GM21529 (cell line): Measurements from ENCODE around the gene EBF3.

Experiments
- ATAC-seq: cut with Tn5 transposase; IDR thresholded peaks from one replicate; pipeline ENCODE4 v1.9.1; 2021; ENCODE audit not compliant: unreplicated experiment

The EBF3 gene

DNA sequence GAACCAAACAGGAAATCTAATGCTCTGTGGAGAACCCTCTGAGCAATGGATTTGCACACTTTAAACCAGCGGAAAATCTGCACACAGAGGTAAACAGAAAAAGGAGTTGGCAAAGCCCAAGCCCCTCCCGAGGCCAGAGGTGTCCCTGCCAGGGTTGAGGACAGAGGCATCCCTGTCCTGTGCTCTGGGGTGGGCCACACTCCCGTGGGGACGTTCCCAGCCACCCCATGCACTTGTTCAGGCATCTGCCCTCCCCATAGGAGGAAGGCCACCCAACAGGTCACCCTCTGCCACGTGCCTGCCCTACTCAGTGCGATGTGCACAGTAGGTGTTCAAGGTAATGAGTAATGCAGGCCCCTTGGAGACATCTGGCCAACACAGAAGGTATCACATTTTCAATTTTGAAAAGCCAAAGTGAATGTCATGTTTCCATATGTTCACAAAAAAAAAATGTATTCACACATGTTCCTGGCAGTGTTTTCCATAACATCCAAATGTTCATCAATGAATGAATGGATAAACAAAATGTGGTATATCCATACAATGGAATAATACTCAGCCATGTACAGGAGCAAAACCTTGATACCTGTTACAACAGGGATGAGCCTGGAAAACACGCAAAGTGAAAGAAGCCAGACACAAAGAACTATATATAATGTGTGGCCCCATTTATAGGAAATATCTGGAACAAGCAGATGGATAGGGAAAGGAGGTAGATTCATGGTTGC is 108.1 kb downstream of the EBF3 start:
- ATAC-seq: no peak

DNA sequence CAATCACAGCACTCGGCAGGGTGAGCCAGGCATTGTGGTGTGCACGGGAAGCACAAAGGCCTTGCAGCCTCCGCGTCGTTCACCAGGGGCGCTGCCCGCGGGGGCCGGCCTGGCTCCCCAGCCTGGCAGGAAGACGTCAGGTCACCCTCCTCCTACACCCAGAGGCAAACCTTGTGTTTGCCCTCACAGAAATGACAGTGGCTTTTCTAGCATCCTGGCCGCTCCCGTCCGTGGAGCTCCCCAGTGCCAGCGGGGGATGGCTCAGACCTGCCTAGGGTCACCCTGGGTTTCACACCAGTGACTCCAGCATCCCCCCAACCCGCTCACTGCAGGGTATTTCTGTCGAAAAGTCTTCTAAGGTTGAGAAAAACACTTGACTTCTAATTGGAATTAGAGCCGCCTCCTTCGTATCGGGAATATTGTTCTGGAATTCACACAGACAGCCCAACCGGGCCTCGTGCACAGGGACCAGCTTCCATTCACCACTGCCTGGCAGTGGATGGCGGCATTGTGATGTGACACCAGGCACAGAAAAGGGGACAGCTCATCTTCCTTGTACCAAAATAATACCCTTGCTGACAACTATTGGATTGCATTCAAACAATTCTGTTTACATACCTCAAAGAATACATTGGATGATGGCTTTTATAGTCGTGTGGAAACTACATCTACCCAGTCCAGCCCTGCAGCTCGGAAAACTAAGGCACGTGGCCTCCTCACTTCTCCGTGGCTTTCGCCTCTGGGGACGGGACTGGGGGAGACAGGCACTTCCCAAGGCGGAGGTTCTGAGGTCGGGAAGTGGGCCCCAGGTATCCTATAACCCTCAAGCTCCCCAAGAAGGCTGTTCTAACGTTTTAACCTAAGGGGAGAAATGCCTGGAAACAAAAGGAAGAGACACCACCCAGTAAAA is 109.0 kb downstream of the EBF3 start:
- no peak for ATAC-seq

DNA sequence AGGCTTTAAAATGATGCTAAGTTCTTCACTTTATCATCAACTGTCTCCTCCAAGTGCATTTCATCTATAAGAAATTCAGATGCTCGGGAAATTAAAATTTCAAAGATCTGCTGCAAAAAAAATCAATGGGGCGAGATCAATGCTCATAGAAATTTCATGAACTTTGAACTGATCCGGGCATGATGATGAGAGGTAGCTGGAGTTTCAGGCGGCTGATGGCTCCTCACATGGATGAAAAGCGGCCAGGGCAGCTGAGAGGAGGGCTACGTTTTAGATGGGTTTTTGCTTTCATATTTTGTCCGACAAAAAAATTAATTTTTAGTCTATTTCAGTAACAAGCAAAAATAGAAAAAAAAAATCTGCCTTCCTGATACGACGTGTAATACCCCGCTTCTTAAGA is 109.9 kb downstream of the EBF3 start:
- ATAC-seq: no peak

DNA sequence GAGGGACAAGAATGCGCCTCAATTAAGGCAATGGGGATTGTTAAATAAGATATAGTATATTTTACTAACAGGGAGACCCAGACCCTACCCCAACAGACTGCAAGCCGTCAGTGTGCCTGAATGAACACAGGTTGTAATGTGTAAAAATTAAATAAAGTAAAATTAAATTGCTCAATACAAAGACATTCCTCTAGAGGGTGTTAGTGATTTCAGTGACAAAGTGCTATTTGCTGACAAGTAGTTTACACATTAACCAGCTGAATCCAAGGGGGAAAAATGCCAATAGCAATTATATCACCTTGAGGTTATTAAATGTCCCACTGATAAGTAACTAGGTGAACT is 110.5 kb downstream of the EBF3 start:
- ATAC-seq: no peak

DNA sequence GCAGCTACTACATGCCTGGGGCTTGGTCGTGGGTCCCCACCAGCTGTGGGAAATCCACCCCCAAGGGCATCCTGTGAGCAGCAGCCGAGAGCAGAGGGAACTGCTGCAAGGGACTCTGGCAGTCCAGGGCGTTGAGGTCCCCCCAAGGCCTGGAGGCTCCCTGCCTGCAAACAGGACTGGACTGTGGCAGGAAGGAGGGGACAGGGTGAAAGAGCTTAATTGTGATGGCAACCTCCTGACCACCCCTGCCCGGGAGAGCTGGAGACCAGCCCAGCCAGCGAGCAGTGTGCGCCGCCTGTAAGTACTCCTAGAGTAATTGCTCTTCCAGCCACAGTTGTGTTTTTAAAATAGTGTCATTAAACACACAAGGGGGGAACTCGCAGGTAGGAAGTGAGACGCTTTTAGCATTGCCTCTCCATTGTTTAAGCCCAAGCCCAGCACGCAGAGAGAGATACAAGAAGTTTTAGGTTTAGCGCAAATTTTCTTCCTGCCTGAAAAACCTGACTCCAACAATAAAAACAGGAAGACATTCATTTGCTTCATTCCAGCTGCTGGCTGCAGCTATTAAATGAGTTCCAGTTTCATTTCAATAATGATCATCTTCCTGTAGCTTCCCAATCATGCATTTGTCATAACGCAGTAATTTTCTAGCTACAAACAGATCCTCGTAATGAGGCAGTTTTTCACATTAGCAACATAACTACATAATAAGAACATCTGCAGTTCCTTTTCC is 111.1 kb downstream of the EBF3 start:
- ATAC-seq: no peak

DNA sequence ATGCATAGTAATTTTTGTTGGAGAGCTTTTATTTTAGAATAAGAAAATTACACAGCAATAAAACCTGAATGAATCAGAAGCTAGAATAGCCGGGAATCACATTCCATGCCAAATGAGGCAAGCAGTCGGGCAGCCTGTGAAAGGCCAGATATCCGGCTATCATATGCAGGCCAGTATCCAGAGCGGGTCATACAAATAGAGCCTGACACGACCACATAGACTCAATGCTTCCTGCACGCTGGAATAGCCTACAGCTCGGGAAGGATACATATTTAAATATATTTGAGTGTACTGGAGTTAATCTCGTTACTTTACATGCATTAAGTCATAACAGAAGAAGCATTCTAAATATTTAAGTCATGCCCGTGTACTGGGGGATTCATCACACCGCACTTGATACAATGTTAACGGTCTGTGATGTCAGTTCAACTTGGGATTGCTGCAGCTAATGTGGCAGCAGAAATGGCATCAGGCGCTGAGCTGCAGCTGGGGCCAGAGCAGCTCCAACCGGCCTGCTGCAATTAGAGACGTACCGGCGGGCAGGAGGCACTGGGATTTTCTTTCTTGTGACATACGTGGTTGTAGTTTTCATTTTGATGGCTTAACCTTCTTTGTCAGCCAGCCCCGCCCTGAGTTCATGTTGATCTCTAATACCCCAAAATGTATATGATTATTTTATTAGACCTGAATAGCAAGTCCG is 112.0 kb downstream of the EBF3 start:
- no peak for ATAC-seq

DNA sequence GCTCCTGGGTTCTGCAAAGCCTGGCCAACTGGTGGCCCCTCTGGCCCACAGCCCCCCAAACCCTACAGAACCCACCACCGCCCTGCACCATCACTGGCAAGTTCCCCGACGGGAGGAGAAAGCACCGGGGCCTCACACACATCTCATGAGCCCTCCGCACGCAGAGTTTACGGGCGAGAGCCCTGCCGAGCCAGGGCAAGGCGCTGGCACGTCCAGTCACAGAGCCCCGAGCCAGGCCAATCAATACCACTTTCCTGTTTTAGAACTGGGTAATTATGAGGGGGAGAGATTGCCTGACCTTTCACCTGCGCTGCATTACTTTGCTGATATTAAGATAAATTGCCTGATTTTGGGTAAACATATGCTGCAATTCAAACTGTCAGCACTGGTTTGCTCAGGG is 113.3 kb downstream of the EBF3 start:
- ATAC-seq: no peak

DNA sequence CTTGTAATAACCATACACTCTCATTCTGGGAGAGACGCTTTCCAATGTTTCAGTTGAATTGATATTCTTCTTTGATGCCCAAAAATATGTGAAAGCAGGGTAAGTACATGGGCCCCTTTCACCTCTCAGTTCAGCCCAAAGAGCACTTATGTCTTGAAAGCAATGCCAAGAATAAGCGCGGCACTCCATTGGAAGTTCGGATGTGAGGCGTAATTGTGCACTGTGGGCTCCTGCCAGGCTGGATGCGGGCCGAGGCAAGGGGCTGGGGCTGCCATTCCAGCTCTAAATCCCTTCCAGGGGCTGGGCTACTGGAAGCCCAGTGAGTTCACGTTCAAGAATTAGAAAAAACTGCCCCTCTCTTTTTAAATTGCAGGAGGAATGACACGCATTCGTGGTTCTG is 113.8 kb downstream of the EBF3 start:
- no peak for ATAC-seq

DNA sequence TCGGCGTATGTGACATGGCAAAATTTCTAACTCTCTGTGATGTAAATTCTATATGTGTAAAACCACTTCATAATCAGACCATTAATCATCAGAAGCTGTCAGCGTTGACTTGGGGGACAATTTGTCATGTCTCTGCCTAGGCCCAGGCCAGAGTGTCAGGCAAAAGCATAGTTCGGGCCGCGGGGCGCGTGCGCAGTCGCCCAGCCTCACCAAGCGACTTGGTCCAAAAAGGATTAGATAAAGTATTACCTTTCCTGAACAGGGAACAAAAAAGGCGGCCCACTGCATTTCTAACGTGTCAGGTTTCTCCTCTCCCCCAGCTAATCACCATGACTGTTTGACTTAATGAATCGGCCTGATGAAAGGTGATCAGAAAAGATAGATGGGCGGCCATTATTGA is 114.2 kb downstream of the EBF3 start:
- ATAC-seq: no peak

DNA sequence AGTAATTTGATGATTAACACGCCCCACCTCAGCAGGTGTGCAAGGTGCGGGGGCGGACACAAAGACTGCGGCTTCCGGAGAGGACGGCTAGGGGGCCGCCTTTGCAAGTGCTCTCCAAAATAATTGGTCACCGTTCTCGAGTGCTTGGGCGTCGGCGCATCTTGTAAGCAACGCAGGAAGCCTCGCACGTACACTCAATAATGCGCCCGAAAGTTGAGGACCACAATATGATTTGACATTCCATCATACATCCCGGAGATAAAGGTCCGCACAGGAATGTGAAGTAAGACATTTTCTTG is 114.7 kb downstream of the EBF3 start:
- ATAC-seq: no peak

DNA sequence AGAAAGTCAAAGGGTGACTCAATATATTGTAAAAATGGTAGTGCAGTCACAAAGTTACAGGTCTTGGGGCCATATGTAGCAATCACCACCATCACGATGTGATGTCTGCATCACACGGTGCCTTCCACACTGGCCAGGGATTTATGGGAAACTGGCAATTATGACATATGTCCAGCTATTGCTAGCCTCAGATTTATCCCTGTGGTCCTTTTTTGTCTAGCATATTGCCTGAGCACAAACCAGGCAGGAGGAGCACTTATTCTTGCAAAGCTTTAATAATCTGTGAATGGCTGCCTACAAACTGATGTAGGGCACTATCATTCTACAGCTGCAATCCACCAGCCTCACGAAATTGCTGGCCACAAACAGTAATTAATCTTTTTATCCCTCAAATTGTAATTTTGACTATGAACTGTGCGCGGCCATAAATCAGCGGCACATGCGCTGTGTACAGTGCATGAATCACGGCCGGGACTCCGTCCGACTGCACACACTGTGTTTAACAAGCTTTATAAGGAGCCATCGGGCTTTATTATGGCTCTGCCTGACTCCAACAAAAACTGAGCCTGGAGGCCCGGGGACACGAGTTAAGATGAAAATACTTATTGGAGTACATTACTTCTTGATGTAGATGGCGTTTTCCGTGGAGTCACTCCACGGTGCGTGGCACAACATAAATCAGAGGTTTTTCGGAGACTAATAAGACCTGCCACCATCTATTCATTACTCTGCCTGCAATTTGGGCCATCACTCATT is 115.2 kb downstream of the EBF3 start:
- ATAC-seq: no peak

DNA sequence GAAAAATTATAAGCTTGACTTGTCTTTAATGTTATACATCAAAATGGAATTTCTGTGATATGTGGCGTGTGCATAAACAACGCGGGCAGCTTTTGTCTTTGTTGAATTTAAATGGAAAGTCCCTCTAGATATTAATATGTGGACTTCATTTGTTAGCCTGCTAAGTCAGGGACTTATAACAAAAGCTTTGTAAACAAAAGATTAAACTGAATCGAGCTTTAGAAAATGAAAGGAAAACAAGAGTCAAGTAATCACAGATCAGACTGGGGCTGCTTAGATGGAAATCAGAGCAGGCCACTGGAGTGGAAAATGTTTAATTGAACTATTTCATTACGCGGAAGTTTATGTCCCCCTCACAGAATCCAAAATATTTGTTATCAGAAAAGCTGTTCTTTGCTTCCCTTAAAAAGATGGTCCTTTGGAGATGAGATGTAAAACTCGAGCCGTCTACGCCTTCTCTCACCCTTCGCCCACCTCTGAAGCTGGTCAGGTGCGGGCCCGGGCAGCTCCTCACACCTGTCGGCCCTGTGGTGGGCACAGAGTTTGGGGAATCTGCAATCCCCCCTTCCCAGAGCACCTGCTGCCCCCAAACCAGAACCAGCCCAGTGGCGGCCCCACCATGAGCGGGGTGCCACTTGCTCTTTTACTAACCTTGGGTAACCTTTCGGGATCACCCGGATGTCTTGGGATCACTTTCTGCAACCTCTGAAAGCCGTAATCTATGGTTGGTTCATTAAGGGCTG is 116.2 kb downstream of the EBF3 start:
- ATAC-seq: no peak

DNA sequence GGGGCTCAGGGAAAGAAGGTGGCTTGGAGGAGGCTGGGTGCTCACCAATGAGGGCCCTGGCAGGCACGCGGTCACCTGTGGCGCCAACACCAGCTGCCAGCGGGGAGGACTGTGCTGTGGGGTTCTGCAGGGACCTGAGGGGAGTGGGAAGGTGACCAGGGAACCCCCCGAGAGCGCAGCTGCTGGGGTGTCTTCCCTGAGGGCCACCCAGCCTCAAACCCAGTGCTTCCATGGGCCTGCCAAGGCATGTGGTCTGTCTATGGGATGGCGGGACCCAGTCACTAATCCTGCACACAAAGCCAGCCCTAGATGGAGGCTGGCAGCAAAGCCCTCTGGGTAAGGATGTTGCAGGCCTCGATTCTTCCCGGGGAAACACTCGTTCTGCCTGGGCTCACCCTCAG is 117.1 kb downstream of the EBF3 start:
- no peak for ATAC-seq

DNA sequence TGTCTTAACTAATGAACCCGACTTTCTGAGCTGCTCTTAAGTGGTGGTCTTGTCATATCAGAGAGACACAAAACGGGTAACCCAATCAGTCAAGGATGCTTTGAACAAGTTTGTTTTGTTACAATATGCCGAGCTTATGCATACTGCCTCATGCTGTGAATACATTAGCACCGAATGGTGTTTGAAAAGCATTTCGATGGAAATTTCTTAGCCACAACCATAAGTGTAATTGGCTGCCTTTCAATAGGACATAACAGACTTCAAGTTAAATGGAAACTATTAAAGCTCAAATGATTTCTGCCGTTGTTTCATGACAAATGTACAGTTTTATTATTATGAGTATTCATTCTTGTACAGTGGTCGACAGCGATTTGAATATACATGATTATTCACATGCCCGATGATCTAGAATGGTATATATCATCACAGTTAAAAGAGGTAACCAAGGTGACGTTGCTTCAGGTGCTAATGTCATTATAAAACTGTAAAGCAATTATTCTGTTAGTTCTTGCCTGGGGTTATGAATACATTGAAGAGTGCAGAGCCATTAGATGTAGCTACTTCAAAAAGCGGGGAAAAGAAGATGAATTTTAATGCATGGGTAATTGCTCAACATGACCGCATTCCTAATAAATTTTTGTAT is 118.8 kb downstream of the EBF3 start:
- no peak for ATAC-seq

DNA sequence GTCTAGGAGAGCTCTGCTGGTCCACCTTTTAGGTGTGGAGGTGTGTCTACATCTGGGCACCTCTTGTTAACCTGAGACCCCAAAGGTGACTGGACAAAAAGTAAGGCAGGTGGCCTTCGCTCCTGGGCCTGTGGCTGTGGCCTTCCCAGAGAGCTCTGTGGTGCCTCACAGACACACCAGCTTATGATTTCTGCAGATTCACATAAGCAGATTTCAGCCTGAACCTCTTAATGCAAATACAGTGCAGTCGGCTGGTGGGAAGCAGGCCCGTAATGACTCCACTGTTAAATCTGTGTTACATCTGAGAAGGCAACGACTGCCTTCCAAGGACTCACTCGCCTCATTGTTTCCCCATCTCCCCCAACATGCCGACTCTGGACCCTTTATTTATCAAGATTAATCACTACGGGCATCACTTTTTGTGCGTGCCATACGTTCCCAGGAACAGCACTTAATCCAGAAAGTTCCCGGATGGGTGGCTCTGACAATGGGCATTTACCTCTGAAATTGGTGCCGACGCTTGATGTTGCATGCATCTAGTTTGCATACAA is 119.8 kb downstream of the EBF3 start:
- no peak for ATAC-seq

DNA sequence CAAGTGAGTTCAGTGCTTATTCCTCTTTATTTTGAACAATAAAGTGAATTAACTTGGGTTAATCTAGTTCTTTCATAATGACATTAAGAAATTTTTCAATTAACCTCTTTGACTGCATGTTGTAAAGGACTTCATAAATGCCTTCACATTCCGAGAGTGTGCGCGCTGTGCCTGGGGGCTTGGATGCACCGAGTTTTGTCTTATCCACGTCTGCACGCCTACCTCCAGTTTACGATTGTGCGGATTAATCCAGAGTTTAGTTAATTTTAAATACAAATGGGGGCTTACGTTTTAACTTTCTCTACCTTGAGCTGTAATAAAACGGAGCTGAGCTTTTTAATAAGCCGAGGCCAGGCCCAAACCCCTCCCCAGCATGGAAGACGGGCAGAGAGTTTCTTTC is 120.4 kb downstream of the EBF3 start:
- no peak for ATAC-seq

DNA sequence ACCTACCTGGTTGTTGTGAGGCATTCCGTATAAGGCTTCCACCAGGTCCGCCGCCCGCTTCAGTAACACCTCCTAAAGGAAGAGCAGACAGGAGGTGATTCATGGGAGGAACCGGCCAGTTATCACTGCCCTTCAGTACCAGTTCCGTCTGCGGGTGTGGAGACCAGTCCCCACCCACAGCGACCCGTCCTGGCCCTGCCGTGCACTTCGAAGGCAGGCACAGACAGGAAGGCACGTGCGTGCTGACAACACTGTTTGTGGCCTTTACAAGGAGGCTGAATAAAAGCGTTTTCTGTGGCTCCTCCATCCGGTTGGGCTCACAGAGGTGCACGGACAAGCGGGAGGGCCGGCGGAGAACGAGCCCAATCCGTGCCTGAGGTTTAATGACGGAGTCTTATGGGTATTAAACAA is 120.9 kb downstream of the EBF3 start:
- no peak for ATAC-seq

DNA sequence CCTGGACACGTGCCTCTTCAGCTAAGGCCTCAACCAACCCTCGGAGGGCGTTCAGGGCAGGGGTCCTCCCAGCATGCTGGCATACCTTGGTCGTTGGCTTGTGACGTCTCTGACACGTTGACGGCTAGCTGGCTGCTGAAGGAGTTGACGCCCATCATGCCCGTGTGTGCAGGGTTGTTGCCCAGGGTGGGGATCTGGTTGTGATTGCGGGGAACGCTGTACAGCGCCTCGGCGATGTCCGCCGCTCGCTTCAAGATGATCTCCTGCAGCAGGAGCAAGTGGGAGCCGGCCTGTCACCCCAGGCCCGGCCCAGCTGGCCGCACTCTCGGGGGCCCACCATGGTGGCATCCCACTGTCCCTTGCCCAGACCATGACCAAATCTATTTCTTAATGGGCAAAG is 122.0 kb downstream of the EBF3 start:
- ATAC-seq: no peak

DNA sequence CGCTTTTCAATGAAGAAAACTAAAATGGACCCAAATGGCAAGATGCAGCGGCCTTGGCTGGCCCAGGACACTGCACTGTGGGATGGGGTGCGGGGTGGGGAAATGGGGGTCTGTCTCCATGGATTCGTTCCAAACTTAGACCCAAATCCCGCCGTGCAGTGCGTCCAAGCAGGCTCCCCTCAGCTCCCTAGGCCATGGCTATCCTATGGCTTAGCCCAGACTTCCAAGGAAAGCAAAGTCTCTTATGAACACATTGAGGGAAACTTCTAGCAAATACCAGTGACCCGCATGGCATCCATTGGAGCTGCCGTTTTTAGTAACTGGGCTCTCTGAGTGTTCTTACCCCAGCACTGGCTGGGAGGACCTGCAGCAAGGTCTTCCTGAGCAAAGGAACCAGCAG is 122.5 kb downstream of the EBF3 start:
- no peak for ATAC-seq
